ENCODE results near the gene PRKCB. TPM values are rescaled to one million over a fixed set of nuclear protein-coding genes. Genes with fewer than 3 reads are reported as not detected.

Gene PRKCB
- total RNA-seq, 1 experiment from 2014 or later = not detected

DNA sequence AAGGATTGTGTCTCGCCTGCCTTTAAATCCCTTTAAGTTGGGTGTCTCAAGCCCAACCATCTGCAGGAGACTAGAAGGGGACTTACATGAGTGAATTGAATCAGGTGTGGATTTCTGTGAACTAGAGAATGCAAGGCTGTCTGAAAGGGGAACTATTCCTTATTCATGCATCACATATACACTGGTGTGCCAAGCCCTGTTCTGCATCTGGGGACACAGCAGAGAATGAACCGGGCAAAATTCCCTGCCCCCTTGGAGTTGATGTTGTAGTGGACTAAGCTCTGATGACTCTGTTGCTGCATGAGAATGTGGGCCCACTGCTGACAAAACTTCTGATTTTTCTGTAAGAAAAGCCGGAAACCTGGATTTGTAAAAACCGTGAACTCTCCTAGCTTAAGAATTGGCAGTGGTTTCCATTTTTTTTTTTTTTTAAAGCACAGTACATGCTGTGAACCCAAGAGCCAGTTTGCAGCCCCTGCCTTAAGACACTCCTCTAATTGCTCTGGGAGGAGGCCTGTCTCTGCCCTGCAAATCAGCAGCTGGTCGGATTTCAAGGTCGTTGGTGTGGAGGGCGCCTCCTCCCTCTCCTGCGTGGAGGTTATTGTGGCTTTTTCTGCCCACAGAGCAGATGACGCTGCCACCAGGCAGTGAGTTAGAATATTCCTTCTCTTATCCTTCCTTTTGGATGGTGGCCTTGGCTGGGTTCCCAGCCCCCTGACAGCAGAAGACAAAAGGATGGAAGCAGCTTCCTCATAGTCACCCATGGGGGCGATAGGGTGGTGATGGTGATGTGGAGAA lies 131.0 kb downstream of the PRKCB start:
- no peak for DNase-seq (ENCODE audit: low spot score)

DNA sequence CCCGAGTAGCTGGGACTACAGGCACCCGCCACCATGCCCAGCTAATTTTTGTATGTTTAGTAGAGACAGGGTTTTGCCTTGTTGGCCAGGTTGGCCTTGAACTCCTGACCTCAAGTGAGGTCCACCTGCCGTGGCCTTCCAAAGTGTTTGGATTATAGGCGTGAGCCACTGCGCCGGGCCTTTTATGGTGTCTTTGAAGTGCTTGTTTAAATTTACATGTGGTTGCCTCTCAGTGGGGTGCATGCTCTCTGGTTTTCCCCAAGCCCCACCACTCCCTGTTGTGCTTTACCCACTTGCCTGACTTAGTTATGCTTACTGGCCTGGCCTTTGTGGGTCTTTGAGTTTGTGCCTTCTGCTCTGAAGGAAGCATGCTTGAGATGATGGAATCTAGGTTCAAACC lies 132.0 kb downstream of the PRKCB start:
- no peak for DNase-seq (ENCODE audit: low spot score)

DNA sequence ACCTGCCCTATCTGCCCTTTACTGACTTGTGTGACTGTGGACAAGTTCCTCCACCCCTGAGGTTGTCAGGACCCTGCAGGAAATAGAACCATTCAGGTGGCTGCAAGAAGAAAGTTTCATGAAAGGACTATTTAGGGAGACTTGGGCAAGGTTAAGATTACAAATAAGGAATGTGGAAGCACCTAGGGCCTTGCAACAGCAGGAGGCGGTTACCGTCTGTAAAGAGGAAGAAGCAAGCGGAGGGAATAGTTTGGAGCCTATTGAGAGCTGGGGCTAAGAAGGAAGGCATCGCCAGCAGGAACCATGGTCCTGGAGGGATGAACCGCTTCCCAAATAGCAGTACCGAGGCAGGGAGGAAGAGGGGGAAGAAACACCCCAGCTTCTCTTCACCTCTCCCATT lies 132.4 kb downstream of the PRKCB start:
- no peak for DNase-seq (ENCODE audit: low spot score)

DNA sequence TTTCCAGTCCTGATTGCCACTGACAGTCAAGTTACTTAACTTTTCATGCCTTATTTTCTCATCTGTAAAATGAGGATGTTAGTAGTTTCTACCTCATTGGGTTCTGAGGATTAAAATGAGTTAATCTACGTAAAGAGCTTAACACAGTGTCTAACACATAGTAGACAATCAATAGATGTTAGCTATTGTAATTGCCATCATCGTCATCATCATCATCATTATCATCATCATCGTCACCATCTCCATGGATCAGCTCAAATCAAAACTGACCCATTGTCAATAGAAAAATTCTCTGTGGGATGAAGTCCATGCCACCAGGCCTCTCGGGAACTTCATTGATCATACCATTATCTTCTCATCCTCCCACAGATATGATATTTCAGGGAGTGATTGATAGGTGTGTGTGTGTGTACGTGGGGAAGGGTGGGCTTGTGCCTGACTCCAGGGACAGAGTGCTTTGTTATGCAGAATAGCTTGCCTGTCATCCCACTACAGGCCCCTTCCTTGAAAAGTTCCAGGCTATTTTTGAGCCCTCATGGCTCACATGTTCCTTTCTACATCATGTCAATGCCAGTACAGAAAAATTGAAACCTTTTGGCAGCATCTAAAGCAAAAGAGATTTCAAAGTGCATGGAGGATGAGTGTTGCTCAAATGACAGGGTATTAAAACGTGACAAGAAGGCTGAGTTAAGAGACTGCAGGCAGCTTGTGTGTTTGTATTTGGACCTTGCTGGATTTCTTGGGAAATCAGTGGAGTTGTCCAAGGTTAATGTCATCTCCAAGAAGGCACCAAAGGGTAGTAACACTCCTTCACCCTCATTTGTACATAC lies 133.9 kb downstream of the PRKCB start:
- no peak for DNase-seq (ENCODE audit: low spot score)

DNA sequence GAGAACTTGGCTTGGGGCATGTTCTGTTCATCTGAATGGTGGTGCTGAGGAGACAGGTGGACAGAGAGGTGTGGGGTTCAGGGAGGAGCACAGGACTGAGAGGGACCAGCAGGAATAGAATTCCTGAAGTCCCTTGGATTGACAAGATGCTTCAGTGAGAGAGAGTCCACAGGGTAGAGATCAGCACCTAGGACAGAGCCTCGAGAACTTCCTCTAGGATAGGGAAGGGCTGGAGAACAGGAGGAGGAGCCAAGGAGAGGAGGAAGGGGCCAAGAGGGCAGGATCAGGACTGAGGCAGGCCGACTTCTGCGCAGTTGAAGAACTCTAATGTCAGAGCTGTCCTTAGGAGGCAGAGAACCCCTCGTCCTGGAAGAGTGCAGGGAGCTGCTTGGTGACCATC lies 138.4 kb downstream of the PRKCB start:
- DNase-seq (ENCODE audit: low spot score) = peak; percentile 15

DNA sequence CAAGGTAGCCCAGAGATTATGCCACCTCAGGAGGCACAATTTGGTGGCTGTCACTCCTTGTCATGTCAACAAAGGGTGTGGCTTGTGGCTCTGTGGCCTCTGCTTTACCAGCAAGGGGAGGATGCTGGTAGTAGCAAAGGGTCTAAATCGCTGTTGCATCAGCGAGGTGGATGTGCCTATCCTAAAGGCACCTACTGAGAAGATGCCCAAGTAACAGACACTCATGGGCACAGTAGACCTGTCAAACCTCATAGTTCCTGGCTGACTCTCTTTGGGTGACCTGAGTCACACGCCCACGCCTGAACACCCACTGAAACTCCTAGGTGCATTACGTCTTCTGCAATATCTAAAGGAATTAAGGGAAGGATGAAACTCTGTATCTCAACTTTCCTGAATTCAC lies 139.5 kb downstream of the PRKCB start:
- no peak for DNase-seq (ENCODE audit: low spot score)

DNA sequence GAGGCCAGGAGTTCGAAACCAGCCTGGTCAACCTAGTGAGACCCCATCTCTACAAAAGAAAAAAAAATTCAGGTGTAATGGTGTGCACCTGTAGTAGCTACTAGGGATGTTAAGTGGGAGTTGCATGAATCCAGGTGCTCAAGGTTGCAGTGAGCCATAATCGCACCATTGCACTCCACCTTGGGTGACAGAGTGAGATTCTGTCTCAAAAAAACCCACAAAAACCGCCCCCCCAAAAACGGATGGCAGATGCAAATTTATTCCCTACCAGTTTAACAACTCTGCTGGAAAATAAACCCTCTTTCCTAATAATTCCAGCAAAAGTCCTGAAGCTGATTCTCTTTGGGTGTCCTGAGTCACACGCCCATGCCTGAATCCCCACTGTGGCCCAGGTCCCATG lies 140.3 kb downstream of the PRKCB start:
- no peak for DNase-seq (ENCODE audit: low spot score)

DNA sequence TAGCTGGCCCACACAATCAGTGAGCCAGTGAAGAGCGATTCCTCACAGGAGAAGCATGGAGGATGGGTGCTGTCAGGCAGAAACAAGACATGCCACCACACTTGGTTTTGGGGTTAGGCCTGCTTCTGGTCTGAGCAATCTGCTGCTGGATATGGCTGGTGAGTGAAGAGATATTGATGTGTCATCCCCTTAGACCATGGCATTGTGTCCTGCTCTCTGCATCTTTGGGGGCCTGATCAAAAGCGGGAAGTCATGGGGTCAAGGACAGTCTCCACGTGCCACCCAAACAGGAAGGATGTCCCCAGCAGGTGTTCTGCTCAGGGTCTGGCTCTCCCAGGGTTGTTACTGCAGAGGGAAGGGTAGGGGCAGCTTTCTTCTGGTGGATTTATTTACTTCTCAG lies 140.7 kb downstream of the PRKCB start:
- no peak for DNase-seq (ENCODE audit: low spot score)

DNA sequence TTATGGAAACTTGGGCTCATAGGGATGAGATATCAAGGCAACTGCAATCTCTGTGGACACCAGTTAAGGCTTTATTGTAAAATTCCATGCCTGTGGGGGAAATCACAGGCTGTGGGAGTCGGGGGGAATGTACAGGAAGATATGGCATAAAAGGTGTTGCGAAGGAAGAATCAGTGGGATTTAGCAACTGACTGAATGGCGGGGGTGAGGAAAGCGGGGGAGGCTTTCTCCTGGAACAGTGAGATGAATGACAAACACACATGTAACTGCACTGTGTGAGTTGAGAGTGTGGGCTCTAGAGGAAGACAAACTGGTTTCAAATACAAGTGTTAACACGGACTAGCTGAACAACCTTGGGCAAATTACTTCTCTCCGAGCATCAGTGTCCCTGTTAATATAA lies 143.7 kb downstream of the PRKCB start:
- DNase-seq (ENCODE audit: low spot score) = no peak

DNA sequence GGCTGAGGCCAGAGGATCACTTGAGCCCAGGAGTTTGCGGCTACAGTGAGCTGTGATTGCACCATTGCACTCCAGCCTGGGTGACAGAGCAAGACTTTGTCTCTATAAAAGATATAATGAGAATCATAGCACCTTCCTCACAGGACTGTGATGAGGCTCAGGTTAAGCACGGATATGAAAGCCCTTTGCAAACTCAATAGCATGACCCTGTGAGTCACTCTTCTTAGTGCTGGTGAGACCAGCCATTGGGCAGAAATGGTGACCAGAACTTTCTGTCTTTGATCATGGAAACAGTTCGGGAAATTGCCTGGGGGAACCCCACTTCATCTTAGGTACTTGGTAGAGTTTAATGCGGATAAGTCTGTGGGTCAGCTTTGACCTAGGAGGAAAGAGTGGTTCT lies 144.2 kb downstream of the PRKCB start:
- no peak for DNase-seq (ENCODE audit: low spot score)

DNA sequence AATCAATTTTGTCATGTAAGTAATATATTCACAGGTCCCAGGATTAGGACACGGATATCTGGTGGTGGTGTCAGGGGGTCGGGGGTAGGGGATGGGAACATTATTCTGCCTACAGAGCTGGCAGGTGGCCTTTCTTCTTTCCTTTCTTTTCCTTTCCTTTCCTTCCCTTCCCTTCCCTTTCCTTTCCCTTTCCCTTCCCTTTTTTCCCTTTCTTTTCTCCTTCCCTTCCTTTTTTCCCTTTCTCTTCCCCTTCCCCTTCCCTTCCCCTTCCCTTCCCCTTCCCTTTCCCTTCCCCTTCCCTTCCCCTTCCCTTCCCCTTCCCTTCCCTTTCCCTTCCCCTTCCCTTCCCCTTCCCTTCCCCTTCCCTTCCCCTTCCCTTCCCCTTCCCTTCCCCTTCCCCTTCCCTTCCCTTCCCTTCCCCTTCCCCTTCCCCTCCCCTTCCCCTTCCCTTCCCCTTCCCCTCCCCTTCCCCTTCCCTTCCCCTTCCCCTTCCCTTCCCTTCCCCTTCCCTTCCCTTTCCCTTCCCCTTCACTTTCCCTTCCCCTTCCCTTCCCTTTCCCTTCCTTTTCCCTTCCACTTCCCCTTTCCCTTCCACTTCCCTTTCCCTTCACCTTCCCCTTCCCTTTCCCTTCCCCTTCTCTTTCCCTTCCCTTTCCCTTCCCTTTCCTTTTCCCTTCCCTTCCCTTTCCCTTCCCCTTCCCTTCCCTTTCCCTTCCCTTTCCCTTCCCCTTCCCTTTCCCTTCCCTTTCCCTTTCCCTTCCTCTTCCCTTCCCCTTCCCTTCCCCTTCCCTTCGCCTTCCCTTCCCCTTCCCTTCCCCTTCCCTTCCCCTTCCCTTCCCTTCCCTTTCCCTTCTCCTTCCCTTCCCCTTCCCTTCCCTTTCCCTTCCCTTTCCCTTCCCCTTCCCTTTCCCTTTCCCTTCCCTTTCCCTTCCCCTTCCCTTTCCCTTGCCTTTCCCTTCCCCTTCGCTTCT lies 145.9 kb downstream of the PRKCB start:
- DNase-seq (ENCODE audit: low spot score) = no peak

DNA sequence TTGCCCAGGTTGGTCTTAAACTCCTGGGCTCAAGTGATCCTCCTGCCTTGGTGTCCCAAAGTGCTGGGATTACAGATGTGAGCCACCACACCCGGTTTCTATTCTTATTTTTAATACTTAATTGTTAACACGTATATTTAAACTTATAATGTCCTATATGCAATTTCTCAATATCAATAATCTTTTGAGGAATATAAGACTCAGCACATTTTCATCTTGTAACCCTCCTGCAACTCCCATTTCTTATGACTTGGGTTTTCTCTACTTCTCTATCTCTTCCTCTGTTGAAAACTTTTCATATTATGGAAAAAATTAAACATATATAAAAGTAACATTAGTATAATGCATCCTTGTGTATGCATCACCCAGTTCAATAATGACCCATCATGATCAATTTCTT lies 150.7 kb downstream of the PRKCB start:
- no peak for DNase-seq (ENCODE audit: low spot score)

DNA sequence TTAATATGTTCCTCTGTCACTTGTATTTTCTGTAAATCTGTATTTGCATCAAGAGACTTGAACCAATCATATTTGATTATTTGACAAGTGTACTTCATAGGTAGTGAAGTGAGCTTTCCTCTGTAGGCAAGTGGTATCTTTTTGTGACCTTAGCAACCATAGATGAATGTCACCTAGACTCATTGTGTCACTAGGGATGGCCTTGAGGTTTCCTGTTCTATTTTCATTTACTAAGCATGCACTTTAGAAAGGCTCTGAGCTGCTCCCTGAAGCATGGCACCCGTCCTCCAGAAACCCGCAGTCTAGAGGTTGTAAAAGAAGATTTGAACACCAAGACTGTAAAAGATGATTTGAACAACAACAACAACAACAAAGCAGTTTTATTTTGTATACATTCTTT lies 151.7 kb downstream of the PRKCB start:
- DNase-seq (ENCODE audit: low spot score) = no peak

DNA sequence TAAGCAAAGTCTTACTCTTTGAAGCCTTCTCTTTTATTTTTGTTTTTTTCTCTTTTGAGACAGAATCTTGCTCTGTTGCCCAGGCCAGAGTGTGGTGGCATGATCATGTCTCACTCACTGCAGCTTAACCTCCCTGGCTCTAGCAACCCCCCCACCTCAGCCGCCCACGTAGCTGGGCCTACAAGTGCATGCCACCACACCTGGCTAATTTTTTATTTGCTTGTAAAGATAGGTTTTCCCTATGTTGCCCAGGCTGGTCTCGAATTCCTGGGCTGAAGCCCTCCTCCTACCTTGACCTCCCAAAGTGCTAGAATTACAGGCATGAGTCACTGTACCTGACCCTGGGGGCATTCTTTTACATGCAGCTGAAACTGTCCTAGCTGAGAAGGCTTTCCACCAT lies 154.7 kb downstream of the PRKCB start:
- DNase-seq (ENCODE audit: low spot score) = no peak

DNA sequence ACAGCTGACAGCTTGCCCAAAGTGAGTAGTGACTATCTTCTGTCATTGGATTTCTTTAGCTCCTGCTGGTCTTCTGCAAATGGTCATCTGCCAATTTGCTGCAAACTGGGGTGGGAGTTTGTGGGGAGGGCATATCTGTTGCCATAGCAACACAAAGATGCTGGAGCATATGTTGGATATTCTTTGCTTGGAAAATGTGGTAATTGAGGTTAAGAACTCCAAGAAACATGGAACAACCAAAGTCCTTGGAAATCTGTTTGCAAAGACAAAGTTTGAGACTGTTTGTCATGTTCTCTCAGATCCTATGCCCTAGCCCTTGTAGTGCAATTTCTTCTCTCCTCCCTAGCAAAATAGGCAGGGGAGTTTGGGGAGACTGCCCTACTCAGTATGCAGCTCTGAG lies 155.3 kb downstream of the PRKCB start:
- DNase-seq (ENCODE audit: low spot score) = no peak

DNA sequence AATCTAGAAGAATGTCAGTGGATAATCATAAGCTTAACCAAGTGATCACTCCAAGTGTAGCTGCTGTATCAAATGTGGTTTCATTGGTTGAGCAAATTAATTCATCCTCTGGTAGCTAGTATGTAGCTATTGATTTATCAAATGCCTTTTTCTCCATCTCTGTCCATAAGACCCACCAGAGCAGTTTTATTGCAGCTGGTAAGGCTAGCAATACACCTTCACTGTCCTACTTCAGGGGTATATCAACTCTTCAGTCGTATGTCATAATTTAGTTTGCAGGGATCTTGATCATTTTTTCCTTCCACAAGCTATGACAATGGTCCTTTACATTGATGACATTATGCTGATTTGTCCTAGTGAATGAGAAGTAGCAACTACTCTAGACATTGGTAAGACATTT lies 158.8 kb downstream of the PRKCB start:
- no peak for DNase-seq (ENCODE audit: low spot score)

DNA sequence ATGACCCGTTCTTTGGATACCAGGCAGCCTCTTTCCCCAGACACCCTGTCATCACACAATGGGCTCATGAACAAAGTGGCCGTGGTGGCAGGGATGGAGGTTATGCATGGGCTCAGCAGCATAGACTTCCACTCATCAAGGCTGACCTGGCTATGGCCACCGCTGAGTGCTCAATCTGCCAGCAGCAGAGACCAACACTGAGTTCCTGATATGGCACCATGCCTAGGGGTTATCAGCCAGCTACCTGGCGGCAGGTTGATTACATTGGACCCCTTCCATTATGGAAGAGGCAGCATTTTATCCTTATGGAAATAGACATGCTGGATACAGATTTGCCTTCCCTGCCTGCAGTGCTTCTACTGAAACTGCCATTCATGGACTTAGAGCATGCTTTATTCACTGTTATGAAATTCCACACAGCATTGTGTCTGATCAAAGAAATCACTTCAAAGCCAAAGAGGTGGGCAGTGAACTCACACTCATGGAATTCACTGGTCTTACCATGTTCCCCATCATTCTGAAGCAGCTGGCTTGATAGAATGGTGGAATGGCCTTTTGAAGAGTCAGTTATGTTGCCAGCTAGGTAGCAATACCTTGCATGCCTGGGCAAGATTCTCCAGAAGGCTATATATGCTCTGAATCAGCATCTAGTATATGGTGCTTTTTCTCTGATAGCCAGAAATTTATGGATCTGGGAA lies 160.6 kb downstream of the PRKCB start:
- DNase-seq (ENCODE audit: low spot score) = no peak

DNA sequence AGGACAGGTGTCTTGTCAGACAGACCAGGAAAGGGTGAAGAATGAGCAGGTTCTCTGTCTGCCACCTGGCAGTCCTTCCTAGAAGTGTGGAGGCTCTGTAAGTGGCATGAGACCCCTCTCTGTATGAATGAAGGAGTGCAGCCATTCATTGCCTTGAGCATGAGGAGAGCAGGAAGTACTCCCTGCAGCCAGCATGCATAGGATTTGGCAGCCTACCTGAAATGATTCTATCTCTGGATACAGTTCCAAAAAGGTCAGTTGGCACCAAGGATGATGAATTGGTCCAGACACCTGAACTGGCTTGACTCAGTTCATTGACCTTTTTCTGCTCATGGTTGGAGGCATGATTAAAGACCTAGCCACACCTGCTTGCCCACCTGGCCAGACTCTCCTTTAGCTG lies 163.0 kb downstream of the PRKCB start:
- DNase-seq (ENCODE audit: low spot score) = no peak

DNA sequence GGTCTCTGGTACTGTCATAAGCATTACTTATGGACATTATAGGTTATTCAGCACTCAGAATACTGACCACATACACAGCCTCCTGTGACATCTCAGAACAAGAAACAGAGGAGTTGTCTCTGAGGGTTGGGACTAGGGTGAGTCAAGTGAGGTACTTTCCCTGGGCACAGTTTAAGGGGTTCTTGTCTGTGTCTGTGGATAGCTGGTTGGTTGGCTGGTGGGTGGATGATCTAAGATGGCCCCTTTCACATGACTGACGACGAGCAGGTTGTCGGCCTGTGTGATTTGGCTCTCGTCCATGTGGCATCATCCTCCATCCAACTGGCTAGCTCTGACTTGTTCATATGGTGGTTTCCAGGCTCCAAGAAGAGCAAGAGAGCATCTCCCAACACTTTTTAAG lies 163.9 kb downstream of the PRKCB start:
- no peak for DNase-seq (ENCODE audit: low spot score)

DNA sequence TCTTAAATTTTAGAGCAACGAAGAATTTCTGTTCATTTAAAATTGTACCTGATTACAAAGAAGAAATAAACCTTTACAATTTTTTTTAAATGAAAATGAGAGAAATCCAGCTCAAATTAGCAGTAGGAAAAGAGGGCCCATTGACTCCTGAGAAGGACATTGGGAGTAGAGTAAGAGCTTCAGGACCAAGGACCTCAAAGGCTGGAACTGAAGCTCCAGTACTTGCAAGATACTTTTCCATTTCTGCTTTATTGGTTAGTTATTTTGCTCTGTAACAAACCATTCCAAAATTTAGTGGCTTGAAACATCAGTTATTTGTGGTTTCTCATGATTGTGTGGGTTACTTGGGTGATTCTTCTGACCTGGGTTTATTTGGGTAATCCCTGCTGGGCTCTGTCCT lies 165.9 kb downstream of the PRKCB start:
- no peak for DNase-seq (ENCODE audit: low spot score)

DNA sequence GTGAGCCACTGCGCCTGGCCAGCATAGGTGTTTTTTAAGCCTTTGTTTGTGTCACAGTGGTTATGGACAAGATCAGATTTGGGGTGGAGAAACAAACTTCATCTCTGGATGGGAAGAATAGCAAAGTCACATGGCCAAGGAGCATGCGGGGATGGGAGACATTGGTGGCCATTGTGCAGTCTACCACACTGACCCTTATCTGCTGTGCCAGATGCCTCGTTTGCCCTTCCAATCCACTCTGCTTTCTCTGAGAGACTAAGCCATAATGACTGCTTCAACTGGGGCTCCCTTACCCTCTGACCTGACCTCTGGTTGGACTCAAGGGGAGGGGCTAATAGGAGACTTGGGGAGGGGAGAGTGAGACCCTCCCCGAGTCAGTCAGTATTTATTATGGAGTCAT lies 166.8 kb downstream of the PRKCB start:
- no peak for DNase-seq (ENCODE audit: low spot score)

DNA sequence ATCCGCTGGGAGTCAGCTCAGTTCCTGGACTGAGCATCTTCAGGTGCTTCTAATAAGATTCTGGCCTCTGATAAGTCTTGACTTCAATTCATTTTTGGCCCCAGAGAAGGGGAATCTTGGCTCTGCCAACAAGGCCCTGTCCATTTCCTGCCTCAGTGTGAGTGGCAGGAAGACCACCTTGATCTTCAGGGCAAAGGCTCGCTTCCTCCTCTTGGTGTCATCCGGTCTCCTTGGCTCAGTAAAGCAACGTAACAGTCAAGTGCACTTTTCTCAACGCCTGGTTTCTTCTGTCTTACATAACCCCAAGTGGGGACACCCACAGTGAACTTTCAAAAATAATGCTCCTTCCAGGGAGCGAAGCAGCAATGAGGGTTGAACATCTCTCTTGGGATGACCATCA lies 169.8 kb downstream of the PRKCB start:
- DNase-seq (ENCODE audit: low spot score) = no peak

Measured in A172 (cell line).